CD4-positive, alpha-beta T cell treated with Interleukin-21 for 1 hour (primary cell): Measurements from ENCODE around the gene ANKS1B.

Experiments
- DNase-seq: peaks from one replicate; pipeline ENCODE4 v3.0.0-alpha.2; 2020

ANKS1B gene

GRCh38 chr12:99959549-99960170 lies 25.1 kb downstream of the ANKS1B start:
- DNase-seq = no peak

- no peak for DNase-seq
Observed at GRCh38 chr12:99957866-99958466, 26.8 kb downstream of the ANKS1B start.

GRCh38 chr12:99954724-99955123 lies 30.0 kb downstream of the ANKS1B start:
- no peak for DNase-seq

- no peak for DNase-seq
Observed at GRCh38 chr12:99948370-99948769, 36.4 kb downstream of the ANKS1B start.

- no peak for DNase-seq
Observed at GRCh38 chr12:99946131-99946530, 38.6 kb downstream of the ANKS1B start.

- no peak for DNase-seq
Observed at GRCh38 chr12:99935608-99936007, 49.1 kb downstream of the ANKS1B start.

GRCh38 chr12:99926511-99927169 lies 58.1 kb downstream of the ANKS1B start:
- no peak for DNase-seq

GRCh38 chr12:99920353-99920960 lies 64.3 kb downstream of the ANKS1B start:
- no peak for DNase-seq

GRCh38 chr12:99917711-99918402 lies 66.9 kb downstream of the ANKS1B start:
- no peak for DNase-seq

GRCh38 chr12:99916555-99916954 lies 68.2 kb downstream of the ANKS1B start:
- DNase-seq = no peak

- DNase-seq = no peak
Observed at GRCh38 chr12:99915251-99916082, 69.3 kb downstream of the ANKS1B start.

- no peak for DNase-seq
Observed at GRCh38 chr12:99914206-99914605, 70.5 kb downstream of the ANKS1B start.

GRCh38 chr12:99911967-99912366 lies 72.8 kb downstream of the ANKS1B start:
- DNase-seq = no peak

GRCh38 chr12:99911081-99911480 lies 73.7 kb downstream of the ANKS1B start:
- DNase-seq = no peak

- no peak for DNase-seq
Observed at GRCh38 chr12:99910342-99910741, 74.4 kb downstream of the ANKS1B start.

GRCh38 chr12:99906786-99907579 lies 77.8 kb downstream of the ANKS1B start:
- no peak for DNase-seq

GRCh38 chr12:99901181-99901580 lies 83.6 kb downstream of the ANKS1B start:
- DNase-seq = no peak

- no peak for DNase-seq
Observed at GRCh38 chr12:99898645-99899044, 86.1 kb downstream of the ANKS1B start.

GRCh38 chr12:99879439-99879838 lies 105.3 kb downstream of the ANKS1B start:
- no peak for DNase-seq

- DNase-seq = no peak
Observed at GRCh38 chr12:99875081-99875480, 109.7 kb downstream of the ANKS1B start.

GRCh38 chr12:99870085-99870484 lies 114.7 kb downstream of the ANKS1B start:
- no peak for DNase-seq

- no peak for DNase-seq
Observed at GRCh38 chr12:99861731-99862130, 123.0 kb downstream of the ANKS1B start.
